Measurements from ENCODE around the gene C13orf42. TPM values are rescaled to one million over a fixed set of nuclear protein-coding genes. Genes with fewer than 3 reads are reported as not detected.

The C13orf42 gene
- total and polyA plus RNA-seq, 10 of the 15 experiments (the other 5 are each of a cell fraction or from before 2014, with no cell fraction given): not detected

DNA sequence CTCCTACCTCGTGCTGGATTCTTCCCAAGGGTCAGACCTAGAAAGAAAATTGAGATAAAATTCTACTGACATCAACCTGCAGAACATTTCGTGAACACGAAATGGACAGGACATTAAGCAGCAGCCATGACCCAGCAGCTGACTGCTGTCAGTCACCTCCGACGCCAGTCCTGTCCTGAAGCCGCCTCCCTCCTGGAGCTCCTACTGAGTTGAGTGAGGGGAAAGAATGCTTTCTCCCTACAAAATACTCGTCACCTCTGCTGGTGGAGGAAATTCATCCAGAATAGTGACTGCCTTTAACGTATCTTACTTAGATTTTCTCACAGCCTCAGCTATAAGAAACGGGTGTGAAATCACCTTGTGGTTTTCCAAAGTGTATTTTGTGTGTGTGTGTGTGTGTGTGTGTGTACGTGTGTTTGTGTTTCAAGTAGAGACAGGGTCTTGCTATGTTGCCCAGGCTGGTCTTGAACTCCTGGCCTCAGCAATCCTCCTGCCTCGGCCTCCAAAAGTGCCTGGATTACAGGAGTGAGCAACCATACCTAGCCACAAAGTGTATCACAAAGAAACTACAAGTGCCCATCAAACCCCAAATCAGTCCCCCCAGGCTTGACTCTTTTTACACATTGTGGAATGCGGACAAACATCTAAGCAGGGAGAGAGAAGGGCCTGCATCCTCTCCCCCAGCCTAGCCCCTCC lies 2.3 kb upstream of the C13orf42 start:
- ChIA-PET POLR2A (interaction anchor here (0.6 kb wide), 1 partner anchor 1151 kb away, joined by 3 read pairs; no protein-coding TSS in a partner anchor), CTCF (no interaction called here), RAD21 (ENCODE audit: unreplicated experiment) (no interaction called here), SMC1A (ENCODE audit: uncharacterized antibody, unreplicated experiment) (interaction anchor here (1.3 to 1.4 kb wide), 2 partner anchors 12 to 13 kb away, joined by 3 to 5 read pairs; no protein-coding TSS in a partner anchor)
- H2AFZ ChIP-seq (ENCODE audit: control insufficient read depth, low read depth, low read length): no peak overlapping the region
- no peaks in the 10 kb centered on the region for H3K9me3 ChIP-seq (replicated peaks; ENCODE audit: control insufficient read depth, insufficient read depth, low read length)
- DNase-seq (ENCODE audit: low read depth, low spot score): no peak
- no peak for ATAC-seq
- no peaks in the 10 kb centered on the region for H3K4me1 ChIP-seq (ENCODE audit: control insufficient read depth, insufficient read depth, low read length)
- in situ Hi-C loops (cut with MboI) (no loop called here), intact Hi-C loops (cut with micrococcal nuclease; ENCODE audit: unreplicated experiment) (no loop called here)
- WGBS (ENCODE audit: insufficient coverage, insufficient replicate concordance, low lambda C conversion rate, missing lambda C conversion rate): 31% methylated on average over 12 of the region's 12 CpGs
- no peaks in the 10 kb centered on the region for H3K36me3 ChIP-seq (ENCODE audit: control insufficient read depth in 2 of 2, insufficient read depth in 2 of 2, low read length in 1 of 2)
- no peak for FAIRE-seq
- H4K20me1 ChIP-seq (ENCODE audit: control insufficient read depth, insufficient read depth): no peaks in the 10 kb centered on the region
- H3K4me3 ChIP-seq: no peak overlapping the region
- H3K27ac ChIP-seq (ENCODE audit: control insufficient read depth, insufficient read depth): no peak overlapping the region
- H3K4me2 ChIP-seq (ENCODE audit: control insufficient read depth, insufficient read depth): no peak overlapping the region
- TF ChIP-seq, protein P1, sequence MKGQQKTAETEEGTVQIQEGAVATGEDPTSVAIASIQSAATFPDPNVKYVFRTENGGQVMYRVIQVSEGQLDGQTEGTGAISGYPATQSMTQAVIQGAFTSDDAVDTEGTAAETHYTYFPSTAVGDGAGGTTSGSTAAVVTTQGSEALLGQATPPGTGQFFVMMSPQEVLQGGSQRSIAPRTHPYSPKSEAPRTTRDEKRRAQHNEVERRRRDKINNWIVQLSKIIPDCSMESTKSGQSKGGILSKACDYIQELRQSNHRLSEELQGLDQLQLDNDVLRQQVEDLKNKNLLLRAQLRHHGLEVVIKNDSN (IDR thresholded peaks at IDR 0.05; ENCODE audit: borderline replicate concordance, extremely low read length, insufficient read depth, low read depth, low read length): no peak
- TF ChIP-seq, protein P2, sequence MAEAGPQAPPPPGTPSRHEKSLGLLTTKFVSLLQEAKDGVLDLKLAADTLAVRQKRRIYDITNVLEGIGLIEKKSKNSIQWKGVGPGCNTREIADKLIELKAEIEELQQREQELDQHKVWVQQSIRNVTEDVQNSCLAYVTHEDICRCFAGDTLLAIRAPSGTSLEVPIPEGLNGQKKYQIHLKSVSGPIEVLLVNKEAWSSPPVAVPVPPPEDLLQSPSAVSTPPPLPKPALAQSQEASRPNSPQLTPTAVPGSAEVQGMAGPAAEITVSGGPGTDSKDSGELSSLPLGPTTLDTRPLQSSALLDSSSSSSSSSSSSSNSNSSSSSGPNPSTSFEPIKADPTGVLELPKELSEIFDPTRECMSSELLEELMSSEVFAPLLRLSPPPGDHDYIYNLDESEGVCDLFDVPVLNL (IDR thresholded peaks at IDR 0.05; ENCODE audit: low read depth, low read length): no peak
- TF ChIP-seq, protein P3, sequence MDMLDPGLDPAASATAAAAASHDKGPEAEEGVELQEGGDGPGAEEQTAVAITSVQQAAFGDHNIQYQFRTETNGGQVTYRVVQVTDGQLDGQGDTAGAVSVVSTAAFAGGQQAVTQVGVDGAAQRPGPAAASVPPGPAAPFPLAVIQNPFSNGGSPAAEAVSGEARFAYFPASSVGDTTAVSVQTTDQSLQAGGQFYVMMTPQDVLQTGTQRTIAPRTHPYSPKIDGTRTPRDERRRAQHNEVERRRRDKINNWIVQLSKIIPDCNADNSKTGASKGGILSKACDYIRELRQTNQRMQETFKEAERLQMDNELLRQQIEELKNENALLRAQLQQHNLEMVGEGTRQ (IDR thresholded peaks at IDR 0.05; ENCODE audit: borderline replicate concordance, low read depth, low read length): no peak
- no peak for TF ChIP-seq HDGF (IDR thresholded peaks at IDR 0.05)
- no peak for TF ChIP-seq TARDBP (IDR thresholded peaks at IDR 0.05; ENCODE audit: borderline replicate concordance)
- no peak for TF ChIP-seq ZNF24 (IDR thresholded peaks at IDR 0.05)
- TF ChIP-seq IRF4 (IDR thresholded peaks at IDR 0.05; ENCODE audit: low read depth, low read length): no peak
- no peak for TF ChIP-seq RB1 (IDR thresholded peaks at IDR 0.05; ENCODE audit: borderline replicate concordance)
- no peak for TF ChIP-seq PAX8 (IDR thresholded peaks at IDR 0.05)
- TF ChIP-seq JUNB (IDR thresholded peaks at IDR 0.05): no peak
- TF ChIP-seq TCF12 (IDR thresholded peaks at IDR 0.05; ENCODE audit: low read depth, low read length): no peak
- TF ChIP-seq PAX5 (IDR thresholded peaks at IDR 0.05; ENCODE audit: borderline replicate concordance, low read depth, low read length): no peak
- no peak for TF ChIP-seq BRCA1 (IDR thresholded peaks at IDR 0.05; ENCODE audit: low read depth, low read length)
- TF ChIP-seq, protein P4, sequence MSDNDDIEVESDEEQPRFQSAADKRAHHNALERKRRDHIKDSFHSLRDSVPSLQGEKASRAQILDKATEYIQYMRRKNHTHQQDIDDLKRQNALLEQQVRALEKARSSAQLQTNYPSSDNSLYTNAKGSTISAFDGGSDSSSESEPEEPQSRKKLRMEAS (IDR thresholded peaks at IDR 0.05; ENCODE audit: low read depth, low read length): no peak
- TF ChIP-seq, protein P5, sequence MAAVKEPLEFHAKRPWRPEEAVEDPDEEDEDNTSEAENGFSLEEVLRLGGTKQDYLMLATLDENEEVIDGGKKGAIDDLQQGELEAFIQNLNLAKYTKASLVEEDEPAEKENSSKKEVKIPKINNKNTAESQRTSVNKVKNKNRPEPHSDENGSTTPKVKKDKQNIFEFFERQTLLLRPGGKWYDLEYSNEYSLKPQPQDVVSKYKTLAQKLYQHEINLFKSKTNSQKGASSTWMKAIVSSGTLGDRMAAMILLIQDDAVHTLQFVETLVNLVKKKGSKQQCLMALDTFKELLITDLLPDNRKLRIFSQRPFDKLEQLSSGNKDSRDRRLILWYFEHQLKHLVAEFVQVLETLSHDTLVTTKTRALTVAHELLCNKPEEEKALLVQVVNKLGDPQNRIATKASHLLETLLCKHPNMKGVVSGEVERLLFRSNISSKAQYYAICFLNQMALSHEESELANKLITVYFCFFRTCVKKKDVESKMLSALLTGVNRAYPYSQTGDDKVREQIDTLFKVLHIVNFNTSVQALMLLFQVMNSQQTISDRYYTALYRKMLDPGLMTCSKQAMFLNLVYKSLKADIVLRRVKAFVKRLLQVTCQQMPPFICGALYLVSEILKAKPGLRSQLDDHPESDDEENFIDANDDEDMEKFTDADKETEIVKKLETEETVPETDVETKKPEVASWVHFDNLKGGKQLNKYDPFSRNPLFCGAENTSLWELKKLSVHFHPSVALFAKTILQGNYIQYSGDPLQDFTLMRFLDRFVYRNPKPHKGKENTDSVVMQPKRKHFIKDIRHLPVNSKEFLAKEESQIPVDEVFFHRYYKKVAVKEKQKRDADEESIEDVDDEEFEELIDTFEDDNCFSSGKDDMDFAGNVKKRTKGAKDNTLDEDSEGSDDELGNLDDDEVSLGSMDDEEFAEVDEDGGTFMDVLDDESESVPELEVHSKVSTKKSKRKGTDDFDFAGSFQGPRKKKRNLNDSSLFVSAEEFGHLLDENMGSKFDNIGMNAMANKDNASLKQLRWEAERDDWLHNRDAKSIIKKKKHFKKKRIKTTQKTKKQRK (IDR thresholded peaks at IDR 0.05; ENCODE audit: low read depth, low read length): no peak
- no peak for TF ChIP-seq HDAC2 (IDR thresholded peaks at IDR 0.05)
- no TSS peak for BruUV-seq (replicated peaks)
- no peaks in the 10 kb centered on the region for H3K79me2 ChIP-seq (ENCODE audit: control insufficient read depth, insufficient read depth, low read length)
- H3K27me3 ChIP-seq (replicated peaks in 1 of 2; ENCODE audit: control insufficient read depth in 2 of 2, insufficient read depth in 2 of 2, low read length in 1 of 2): peaks cover 0 to 1% of the 10 kb centered on the region in 2 experiments; a peak in 2 of 4 replicates
- H3K9ac ChIP-seq (ENCODE audit: control insufficient read depth, insufficient read depth, low read length): no peak overlapping the region

All from GM12878 (cell line).